Caki2 (cell line): ENCODE results near the gene LRRC27. TPM values are rescaled to one million over a fixed set of nuclear protein-coding genes. Genes with fewer than 3 reads are reported as not detected.
A peak's percentile ranks its signal among the peaks of the same experiment; 100 is the strongest.
"Not testable (repeated sequence)": the region's sequence is repeated elsewhere in the genome, so short reads cannot be mapped to it uniquely, and the experiment has no call there.

Experiments
- DNase-seq: peaks from one replicate; pipeline ENCODE4 v3.0.0-alpha.2; 2015; ENCODE audit warnings: low read depth
- in situ Hi-C: cut with HindIII; loops from 2 replicates; pipeline ENCODE4 v1.10.0; 2016; ENCODE audit warnings: low sequenced_read_pairs, low pct_unique_long_range_greater_than_20kb, mixed read lengths
- total RNA-seq: library from RNA; depleted of rRNA; stranded (reverse); fragments of >200 nt; shearing (Covaris generic); gene quantifications from 2 replicates; pipeline ENCODE4 v1.2.3, GENCODE V29; 2014; ENCODE audit warnings: low replicate concordance; rRNA removed

The LRRC27 gene
- total RNA-seq: 12.7 and 13.6 TPM in 2 replicates

DNA sequence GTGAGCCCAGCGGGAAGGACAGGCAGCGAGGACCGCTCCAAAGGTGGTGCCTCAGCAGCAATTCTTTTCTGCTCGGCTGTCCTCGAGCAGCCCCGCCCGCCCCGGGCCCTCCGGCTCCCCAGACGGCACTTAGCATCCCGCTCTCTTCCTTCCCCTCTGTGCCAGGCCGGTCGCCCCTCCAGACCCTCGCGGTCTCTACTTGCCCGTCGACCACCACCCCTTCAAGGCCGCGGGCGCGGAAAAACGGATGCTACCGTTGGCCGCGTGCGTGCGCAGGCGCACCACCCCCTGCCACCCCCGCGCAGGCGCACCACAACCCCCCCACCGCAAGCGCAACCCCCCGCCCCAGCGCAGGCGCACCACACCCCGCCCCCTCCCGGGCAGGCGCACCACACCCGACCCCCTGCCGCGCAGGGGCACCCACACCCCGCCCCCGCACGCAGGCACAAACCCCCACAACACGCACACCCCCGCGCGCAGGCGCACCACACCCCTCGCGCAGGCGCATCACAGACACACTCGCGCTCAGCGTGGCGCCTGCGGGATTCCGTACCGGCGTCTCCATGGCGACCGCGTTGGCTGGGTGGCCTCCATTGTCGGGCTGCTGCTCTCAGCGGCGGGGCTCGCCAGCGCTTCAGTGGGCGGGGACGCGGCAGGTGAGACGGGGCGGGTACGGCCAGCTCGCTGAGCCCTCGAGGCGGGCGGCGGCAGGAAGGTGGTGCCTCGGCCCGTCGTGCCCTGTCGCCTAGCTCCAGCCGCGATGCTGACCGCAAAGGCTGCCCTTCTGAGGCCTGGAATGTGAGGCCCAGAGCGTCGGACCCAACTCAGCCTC lies at the start of gene LRRC27:
Gene LRRC27 (plus strand): TSS at position 593 of the 832 bp plus-strand sequence. CDS start 1,332 bp downstream, outside the sequence.
- in situ Hi-C loops: no loop called here
- DNase-seq: peak; percentile 95

DNA sequence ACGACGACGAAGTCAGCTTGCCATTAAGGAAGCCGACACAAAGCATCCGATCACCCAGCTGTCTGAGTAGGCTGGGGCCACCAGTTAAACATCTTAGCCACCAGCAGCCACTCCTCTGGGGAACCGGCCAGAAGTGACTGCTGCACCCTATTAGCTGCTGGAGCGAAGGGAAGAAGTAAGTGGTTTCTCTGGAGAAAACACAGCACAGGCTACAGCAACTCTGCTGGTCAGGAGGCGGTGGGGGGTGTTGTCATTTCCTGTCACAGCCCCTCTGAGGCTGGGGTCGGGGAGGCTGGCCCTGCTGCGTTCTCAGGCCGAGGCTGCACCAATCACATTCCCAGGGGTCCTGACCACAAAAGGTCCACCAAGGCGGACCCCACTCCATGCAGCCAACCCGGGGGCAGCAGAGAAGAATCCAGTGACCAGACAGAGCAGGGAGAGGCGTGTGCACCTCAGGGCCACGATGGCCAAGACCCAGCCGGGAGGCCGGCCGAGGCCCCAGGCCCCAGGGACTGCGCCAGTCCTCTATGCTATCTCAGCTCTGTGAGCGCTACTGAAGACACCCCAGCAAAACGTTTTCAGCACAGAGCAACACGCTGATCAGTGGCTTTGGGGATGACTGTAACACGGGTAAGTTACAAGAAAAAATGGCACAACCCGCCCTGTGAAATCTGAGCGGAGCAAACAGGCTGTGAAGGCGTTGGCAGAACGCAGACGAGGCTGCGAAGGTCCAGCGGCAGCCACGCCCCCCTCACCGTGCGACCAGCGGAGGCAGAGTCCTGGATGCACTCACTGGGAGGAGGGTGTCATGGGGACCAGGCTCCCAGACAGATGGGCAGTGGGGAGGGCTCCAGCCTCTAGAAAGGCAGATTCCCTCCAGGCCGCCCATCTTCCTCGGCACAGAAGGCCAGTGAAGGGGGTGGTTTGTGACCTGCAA lies 49.1 kb upstream of the LRRC27 start:
- in situ Hi-C loops: no loop called here
- DNase-seq: no peak

DNA sequence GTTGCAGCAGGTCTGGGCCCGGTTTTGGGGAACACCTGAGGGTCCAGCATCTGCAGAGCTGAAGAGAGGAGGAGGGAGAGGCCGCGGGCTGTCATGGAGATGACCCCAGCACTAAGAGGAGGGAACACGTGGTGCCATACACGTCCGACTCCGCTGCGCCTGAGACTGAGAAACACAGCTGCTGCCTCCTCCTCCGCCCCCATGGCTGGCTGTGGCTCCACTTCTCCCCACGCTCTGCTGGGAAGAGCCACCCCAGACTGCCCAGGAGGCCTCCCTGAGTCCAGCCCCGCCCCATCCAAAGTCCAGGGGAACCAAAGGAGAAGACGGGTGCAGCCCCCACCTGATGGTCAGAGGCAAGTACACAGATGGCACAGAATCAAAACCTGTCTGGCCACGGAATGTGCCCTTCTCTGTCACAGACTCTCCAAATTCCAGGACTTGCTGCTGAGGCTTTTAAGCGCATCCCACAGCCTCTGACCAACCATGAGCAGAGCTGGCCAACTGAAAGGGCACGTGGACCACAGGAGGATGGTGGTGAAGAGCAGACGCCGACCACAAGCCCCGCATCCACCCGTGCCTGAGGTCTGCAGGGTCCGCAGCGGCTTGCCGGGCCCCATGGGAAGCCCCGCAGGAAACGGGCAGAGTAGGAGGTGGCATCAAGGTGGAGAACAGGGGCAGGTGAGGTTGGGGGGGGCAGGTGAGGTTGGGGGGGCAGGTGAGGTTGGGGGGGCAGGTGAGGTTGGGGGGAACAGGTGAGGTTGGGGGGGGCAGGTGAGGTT lies 48.2 kb upstream of the LRRC27 start:
- in situ Hi-C loops: no loop called here
- no peak for DNase-seq

DNA sequence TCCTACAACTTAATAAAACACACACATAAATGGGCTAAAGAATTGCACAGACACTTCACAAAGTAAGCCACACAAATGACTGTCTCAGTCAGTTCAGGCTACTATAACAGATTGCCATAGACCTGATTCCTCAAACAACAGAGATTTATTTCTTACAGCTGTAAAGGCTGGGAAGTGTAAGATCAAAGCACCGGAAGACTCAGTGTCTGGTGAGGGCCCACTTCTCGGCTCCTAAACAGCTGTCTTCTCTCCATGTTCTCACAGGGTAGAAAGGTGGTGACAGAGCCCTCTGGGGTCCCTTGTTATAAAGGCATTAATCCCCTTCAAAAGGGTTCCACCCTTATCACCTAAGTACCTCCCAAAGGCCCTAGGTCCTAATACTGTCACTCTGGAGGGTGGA lies 42.6 kb upstream of the LRRC27 start:
- in situ Hi-C loops: no loop called here
- no peak for DNase-seq

DNA sequence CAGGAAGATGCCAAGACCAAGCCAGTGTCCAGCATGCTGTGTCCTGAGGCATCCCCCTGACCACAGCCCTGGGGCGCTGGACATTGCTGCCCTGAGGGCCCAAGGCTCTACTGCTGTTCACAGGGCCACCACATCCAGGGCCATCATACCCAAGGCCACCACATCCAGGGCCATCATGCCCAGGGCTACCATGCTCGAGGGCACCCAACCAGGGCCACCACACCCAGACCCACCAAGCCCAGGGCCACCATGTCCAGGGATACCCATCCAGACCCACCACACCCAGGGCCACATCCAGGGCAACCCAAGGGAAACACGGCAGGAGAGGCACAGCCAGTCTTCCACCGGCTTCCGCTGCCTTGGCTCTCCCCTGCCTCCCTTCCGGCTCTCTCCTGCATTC lies 41.4 kb upstream of the LRRC27 start:
- DNase-seq: no peak
- in situ Hi-C loops: no loop called here

DNA sequence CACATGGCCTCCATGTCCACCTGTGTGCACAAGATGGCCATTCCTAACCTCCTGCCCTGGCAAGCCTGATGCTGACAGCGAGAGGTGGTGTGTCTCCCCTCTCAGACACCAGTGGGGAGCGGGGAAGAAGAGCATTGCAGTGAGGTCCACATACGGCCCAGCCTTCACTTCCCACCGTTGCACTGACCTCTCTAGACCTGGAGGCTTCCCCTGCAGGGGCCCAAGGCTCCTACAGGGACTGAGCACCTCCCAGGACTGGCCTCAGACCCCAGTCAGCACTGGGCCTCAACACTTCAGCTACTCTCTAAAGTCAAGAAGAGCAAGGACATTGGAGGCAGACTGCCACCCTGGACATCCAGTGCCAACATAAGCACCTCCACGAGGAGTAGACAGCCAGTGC lies 40.2 kb upstream of the LRRC27 start:
- no peak for DNase-seq
- in situ Hi-C loops: no loop called here

DNA sequence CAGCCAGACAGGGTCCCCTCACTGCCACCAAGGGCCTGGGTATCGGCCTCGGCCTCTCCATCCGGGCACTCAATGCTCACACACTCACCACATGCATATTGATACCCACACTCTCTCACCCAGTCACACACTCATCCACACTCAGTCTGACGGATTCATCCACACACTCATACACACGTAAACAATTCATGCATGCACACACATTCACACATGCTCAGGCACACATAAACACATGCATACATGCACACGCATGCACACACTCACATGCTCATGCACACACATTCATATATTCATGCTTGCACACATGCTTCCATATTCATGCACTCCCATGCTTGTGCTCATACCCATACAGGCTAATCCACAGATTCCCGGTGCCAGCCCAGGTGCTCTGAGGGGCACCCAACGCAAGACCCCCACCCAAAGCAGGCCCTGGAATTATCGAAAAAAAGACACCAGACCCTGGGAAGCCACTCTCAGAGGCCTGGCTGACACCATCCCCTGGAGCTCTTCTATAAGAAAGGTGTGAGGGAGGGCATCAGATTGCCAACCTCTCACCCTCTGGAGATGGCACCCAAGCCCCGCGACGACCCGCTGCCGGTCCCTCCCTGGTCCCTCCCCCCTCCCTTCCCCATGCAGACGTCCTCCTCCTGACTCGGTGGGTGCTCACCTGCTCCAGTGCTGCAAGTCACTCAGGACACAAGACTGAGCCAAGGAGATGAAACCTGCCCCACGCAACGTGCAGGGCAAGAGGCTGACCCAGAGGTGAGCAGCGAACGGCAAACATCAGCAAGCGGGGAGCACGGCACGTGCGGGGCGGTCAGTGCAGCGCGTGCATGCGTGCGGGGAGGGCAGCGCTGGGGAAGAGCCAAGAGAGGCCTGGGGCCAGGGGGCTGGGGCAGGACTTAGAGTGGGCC lies 39.4 kb upstream of the LRRC27 start:
- no peak for DNase-seq
- in situ Hi-C loops: no loop called here

DNA sequence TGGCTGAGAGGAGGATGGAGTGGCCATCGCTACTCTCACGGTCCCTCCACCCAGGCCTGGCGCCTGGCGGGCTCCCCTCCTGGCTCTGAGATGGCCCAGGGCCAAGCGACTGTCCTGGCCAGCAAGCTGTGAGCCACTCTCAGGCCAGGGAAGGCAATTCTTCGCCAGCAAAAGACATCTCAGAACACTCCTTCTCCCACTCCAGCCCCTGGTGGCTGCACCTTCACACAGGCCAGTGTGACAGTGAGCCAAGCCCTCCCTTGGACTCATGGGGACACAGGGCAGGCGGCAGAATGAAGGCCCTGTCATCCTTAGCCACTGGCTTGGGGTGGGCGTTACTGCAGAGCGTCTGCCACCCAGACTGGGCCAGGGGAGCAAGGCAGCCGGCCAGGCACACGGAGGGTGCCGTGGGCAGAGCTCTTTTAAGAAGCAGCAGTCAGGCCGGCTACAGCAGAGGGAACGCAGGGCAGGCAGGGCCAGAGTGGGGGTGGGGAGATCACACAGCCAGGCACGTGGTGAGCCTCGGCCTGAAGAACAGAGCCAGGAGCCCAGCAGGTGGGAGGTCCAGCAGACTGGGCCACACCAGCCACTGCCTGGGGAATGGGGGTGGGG lies 38.7 kb upstream of the LRRC27 start:
- in situ Hi-C loops: no loop called here
- DNase-seq: no peak

DNA sequence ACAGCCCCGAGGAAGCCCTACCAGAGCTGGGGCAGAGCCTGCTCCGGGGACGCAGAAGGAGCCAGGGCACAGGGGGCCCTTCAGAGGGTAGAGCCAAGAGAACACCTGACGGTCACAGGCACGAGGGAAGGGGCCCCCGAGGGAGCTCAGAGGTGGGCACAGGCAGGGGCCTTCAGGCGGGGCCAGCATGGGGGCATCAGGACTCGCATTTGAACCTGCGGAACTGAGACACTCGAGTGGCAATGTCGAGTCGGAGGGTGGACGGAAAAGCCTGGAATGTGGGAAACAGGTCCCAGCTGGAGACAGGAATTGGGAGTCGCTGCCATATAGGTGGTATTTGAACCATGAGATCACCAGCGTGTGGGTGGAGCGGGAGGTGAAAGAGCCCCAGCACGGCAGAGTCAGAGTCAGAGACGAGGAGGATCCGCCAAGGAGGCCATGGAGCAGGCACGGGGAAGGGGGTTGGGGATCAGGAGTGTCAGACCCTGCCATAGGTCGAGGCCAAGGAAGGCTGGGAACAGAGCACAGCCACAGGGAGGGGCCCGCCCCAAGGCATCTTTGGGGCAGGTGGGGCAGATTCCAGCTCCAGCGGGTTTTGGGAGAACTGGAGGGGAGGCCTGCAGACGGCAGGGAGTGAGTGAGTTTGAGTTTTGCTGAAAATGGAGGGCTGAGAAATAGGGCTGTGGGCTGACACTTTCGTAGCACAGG lies 38.0 kb upstream of the LRRC27 start:
- in situ Hi-C loops: no loop called here

DNA sequence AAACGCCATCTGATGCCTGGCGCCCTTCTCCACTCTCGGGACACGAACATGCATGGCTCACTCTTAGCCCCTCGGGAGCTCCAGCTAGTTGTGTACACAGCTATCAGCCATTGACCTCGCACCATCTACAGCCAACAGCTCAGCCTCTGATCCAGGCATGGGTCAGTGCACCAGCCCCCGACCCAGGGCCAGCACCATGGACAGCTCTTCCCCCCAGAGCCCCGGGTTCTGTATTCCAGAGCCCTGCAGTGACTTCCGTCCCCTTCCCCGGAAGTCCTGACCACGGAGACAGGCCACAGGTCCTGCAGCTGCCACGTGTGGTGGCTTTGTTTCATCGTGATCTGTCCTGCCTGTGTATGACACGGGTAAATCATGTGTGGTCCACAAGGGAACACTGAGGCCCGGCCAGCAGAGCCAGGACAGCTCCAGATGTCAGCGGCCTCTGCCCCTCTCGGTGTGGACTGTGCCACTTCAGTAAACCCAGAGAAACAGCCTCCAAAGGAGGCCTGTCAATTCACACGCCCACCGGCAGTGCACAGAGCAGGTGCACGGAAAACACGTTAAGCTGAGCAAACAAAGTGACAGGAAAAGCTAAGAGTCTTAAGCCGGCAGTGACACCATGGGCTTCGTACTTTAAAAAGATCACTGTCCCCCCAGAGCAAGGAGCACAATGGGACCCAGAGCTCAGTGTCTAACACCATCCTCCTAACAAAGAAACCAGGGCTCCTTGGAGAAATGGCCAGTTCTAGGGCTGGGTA lies 37.3 kb upstream of the LRRC27 start:
- no peak for DNase-seq
- in situ Hi-C loops: no loop called here

More for the DNA sequence above, 38.0 kb upstream of the LRRC27 start:
- DNase-seq: no peak

DNA sequence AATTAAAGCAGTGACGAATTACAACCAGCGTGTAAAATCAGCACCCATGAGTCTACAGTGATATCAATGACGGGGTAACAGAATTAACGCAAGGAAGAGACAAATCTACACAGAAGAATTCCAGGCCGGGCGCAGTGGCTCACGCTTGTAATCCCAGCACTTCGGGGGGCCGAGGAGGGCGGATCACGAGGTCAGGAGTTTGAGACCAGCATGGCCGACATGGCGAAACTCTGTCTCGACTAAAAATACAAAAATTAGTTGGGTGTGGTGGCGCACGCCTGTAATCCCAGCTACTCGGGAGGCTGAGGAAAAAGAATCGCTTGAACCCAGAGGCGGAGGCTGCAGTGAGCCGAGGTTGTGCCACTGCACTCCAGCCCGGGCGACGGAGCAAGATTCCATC lies 36.5 kb upstream of the LRRC27 start:
- DNase-seq, in situ Hi-C loops: not testable (repeated sequence)

DNA sequence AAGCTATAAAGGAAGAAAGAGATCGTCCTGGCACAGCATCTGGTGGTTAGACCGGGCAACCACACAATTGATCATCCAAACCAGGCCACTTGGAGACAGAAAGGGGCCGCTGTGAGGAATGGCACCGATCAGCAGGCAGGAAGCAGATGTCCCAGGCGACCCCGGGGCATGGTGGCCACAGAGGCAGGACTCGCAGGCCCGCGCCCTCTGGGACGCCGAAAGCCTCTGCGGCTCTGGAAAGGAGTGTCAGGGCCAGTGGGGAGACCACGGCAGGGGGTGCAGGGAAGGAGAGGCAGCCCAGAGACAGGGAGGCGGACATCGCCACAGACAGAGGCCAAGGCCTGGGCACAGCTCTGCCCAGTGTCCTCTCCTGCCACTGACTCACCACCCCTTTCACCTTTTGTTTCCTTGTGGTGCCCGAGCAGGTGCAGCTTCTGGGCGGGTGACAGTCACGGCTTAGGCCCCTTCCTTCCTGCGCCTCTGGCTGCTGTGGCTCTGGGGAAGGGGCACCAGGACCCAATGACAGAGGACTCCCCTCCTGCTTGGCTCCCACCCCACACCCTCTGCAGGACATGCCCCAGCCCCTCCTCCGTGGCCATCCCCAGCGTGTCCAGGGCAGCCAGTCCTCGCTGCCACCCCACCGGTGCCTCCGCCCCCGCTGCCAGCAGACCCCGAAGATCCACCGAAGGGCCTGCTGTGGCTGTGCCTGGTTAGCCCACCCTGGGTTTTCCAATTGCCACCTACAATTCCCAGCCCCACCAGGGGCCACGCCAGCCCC lies 35.1 kb upstream of the LRRC27 start:
- no peak for DNase-seq
- in situ Hi-C loops: no loop called here

DNA sequence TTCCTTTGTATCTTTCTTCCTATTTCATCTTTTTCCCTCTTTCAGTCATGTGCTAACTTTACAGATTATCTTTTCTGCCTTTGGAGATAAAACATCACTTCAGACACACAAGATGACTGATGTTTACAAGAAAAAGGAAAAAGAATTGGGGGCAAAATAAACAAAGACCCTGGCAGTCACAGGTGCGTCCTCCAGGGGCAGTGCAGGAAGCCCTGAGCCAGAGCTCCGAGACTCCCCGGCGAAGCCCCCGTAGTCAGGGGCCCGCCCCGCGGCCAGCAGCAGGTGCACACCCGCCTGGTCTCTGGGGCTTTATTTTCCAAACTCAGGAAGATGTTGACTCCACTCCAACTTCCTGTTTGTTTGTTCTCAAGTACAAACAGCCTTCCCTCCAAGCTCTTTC lies 34.5 kb upstream of the LRRC27 start:
- in situ Hi-C loops: no loop called here
- no peak for DNase-seq

DNA sequence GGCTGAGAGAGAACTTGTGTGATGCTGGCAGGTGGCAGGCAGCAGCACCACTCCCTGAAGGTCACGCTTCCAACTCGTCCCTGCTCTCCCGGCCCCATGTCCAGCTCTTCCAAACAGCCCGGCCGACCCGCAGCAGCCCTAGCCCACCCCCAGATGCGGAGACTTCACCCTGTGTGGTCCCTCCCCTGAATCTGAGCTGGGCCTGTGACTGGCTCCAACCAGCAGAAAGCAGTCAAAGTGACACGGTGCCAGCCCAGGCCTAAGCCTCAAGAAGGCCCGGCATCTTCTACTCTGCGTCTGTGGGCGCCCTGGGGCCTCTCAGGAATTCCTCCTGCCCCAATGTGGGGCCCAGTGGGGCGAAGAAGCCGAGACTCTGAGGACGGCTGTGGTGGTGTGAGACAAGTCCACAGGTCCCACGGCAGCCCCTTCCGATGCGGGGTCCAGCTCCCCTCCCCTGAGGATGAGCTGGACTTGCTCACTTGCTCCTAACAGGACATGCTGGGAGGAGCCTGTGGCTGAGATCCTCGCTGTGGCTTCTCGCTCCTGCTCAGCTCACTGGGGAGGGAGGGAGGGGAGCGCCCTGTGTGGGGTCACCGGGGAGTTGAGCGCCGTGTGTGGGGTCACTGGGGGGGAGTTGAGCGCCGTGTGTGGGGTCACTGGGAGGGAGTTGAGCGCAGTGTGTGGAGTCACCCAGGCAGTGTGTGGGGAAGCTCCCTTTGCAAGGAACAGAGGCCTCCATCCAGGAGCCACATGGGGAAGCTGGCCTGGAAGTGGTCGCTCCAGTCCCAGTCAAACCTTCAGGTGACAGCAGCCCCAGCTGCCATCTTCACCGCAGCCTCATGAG lies 33.7 kb upstream of the LRRC27 start:
- in situ Hi-C loops: no loop called here
- no peak for DNase-seq
